D721Med (cell line): ENCODE results near the gene LCE2B.

Experiments
- DNase-seq: peaks from one replicate; pipeline ENCODE4 v3.0.0; 2011; ENCODE audit warnings: low spot score; ENCODE audit not compliant: insufficient read length
- FAIRE-seq: peaks from 2 replicates; lab custom pipeline; 2011; peaks lifted over from hg19 to GRCh38; lab: Jason Lieb, UNC
- TF ChIP-seq, protein P1 (sequence below): IDR thresholded peaks from 2 replicates; pipeline ENCODE4 v1.5.1; 2012; ENCODE audit warnings: mild to moderate bottlenecking, control low read depth; ENCODE audit not compliant: insufficient read depth; ENCODE audit errors: missing control alignments

Gene LCE2B

DNA sequence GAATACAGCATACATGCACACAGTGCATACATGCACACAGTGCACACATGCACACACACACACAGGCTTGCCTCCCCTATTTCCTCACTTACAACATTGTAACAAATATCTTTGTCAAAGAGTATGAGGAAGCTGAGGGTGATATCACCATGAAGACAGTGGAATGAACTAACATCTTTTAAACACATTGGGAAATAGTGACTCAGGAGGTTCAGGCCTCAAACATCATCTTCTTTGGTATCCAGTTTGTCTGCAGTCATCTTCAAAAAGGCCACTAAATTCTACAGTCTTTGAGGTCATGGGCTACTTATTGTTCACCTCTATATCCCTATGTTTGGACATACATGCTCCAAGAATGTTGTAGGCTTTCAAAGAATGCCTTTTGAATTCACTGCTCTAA, 2.1 kb upstream of the LCE2B start:
- TF ChIP-seq, protein P1, sequence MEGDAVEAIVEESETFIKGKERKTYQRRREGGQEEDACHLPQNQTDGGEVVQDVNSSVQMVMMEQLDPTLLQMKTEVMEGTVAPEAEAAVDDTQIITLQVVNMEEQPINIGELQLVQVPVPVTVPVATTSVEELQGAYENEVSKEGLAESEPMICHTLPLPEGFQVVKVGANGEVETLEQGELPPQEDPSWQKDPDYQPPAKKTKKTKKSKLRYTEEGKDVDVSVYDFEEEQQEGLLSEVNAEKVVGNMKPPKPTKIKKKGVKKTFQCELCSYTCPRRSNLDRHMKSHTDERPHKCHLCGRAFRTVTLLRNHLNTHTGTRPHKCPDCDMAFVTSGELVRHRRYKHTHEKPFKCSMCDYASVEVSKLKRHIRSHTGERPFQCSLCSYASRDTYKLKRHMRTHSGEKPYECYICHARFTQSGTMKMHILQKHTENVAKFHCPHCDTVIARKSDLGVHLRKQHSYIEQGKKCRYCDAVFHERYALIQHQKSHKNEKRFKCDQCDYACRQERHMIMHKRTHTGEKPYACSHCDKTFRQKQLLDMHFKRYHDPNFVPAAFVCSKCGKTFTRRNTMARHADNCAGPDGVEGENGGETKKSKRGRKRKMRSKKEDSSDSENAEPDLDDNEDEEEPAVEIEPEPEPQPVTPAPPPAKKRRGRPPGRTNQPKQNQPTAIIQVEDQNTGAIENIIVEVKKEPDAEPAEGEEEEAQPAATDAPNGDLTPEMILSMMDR = no peak
- DNase-seq = no peak
- FAIRE-seq = no peak

DNA sequence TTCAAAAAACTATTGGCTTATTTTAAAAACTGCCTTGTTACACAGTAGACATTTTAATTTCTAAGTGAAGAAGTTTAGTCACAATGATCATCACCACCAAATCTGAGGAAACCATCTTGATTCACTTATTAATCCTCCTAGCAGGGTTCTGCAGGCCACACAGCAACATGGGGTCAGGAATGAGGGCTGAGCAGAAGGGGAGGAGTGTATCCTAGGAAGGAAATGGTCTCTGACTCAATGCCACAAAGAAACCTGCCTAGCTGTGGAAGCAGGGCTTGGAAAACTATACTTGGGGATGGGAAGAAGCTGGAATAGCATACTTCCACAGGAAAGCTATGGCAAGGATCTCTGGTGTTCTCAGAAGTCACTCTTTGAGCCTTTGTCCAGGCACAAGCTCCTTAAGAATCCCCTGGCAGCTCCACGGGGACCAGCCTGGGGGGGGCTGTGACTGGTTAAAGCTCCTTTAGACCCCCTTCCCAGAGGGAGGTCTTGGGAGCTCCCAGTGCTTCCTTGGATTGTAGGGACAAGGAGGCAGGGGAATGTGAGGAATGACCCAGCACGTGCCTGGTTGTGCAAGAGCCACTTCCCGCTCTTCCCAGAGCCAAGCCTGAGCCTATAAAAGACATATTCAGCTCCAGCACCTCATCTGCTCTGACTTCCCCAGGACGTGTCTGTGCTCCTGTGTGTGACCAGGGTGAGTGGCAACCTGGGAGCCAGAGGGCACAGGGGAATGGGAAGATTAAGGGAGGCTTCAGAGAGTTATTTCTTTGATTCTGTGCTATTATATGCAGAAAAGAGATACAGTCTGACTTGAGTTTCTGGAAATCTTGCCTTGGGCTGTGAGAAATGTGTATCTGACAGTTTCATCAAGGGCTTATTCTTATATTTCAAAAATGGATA, 12.0 kb downstream of the LCE2B start, which contains the start of gene LCE2A:
Gene LCE2A, plus strand, starts transcription at position 645 of the 900 bp plus-strand sequence. CDS start 557 bp downstream, outside the sequence.
- TF ChIP-seq, protein P1 = no peak
- no peak for FAIRE-seq
- DNase-seq = no peak

DNA sequence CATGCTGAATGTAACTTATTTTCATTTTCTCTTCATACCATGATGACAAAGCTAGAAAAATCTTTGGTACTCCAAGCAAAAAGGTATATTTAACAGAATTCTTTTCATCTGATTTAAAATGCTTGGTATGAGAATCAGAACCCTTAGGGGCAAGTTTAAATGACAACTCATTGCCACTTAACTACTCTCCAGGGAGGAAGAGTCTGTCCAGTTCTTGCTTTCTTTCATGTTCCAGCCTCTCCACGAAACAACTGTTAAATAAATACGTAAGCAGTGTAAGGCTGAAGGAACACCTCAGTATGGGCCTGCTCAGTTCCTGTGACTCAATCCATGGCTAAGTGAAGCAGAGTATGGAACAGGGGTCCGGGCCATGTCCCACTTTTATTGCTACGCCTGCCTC, 13.8 kb downstream of the LCE2B start:
- no peak for DNase-seq
- no peak for FAIRE-seq
- TF ChIP-seq, protein P1 = no peak

DNA sequence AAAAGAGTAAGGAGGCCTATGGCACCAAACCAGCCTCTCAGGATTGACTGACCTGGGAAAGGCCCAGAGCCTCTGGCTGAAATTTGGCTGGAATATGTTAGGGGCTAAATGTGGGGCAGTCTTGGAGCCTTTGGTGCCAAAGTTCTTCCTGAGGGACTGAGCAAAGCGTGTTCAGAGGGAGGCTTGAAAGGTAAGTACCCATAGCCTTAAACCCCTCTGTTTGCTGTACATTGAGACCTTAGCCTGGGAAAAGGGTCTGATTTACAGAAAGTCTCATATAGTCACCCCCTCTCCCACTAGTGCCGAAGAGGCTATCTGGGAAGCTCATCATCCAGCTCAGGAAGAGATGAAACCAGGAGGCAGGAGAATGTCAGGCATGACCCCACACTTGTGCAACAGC, 21.9 kb downstream of the LCE2B start, which contains the start of gene LCE4A:
Gene LCE4A, plus strand, starts transcription at position 301 of the 400 bp plus-strand sequence. CDS start 916 bp downstream, outside the sequence.
- DNase-seq (no peak), FAIRE-seq (no peak)
- TF ChIP-seq, protein P1 = no peak

DNA sequence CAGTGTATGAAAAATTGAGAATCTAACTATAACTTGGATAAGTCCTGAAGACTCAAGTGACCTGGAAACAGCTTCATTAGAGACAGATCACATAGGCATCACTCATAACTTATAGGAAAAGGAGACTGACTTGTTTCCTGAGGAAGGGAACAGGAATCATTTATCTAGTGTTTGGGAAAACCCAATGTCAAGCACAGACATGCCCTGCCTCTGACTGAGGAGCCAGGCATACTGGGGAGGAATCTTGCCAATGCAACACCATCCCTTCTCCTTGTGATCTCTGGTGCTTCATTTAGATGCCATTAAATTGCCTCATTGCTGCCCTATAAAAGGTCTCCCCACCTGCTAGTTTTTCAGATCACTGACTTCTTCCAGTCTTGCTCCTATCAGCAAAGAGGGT, 32.3 kb downstream of the LCE2B start:
- TF ChIP-seq, protein P1 = no peak

DNA sequence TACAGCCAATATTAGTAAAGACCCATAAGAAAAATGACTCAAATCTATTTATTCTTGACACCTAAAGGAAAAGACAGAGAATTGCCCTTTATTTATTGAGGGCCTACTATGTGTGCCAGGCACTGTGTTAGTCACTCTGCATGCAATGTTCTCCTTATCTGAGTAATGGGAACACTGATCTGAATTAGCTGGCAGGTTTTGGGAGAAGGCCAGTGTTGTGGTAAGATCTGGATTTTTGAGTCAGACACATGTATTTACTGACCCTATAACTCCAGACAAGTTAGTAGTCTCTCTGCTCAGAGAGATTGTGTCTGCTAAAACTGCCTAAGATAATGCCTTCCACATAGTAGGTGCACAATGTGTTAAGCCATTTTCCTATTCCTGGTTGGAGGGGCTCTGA, 39.3 kb downstream of the LCE2B start:
- TF ChIP-seq, protein P1 = no peak
- no peak for FAIRE-seq

More for the DNA sequence above, 32.3 kb downstream of the LCE2B start:
- DNase-seq (no peak), FAIRE-seq (no peak)

DNA sequence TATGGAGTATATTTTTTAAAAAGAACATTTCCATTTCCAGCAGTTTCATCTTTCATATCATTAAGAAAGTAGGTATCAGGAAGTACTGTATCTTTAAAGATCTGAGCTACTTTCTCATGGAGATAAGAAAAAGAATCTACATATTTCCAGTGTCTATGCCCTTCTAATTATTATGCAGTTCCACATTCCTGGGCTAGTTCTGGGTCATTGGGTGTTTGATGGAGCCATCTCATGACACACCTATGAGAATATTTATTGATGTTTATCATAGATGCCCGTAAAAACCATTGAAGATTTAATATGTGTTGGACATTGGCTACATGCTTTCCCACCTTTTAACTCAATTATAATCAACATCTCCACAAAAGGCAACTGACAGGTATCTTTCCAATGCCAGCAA, 43.1 kb downstream of the LCE2B start:
- TF ChIP-seq, protein P1 = no peak
- FAIRE-seq (no peak), DNase-seq (no peak)

More for the DNA sequence above, 39.3 kb downstream of the LCE2B start:
- no peak for DNase-seq
